HG03045 (cell line): Measurements from ENCODE around the gene RPTOR.

Experiments used
- ATAC-seq: cut with Tn5 transposase; IDR thresholded peaks from one replicate; pipeline ENCODE4 v1.9.1; 2021; ENCODE audit warnings: mild to moderate bottlenecking, moderate library complexity; ENCODE audit not compliant: unreplicated experiment

Gene RPTOR

GRCh38 chr17:80712606-80713005 lies 168.0 kb downstream of the RPTOR start:
- ATAC-seq, result no peak

- no peak for ATAC-seq
Observed at GRCh38 chr17:80716986-80717719, 172.5 kb downstream of the RPTOR start.

- ATAC-seq, result no peak
Observed at GRCh38 chr17:80717720-80718083, 173.1 kb downstream of the RPTOR start.

- no peak for ATAC-seq
Observed at GRCh38 chr17:80718428-80718827, 173.8 kb downstream of the RPTOR start.

GRCh38 chr17:80719449-80719848 lies 174.8 kb downstream of the RPTOR start:
- ATAC-seq, result no peak

GRCh38 chr17:80720610-80721577 lies 176.3 kb downstream of the RPTOR start:
- no peak for ATAC-seq

GRCh38 chr17:80722661-80723060 lies 178.0 kb downstream of the RPTOR start:
- no peak for ATAC-seq

GRCh38 chr17:80724775-80725266 lies 180.2 kb downstream of the RPTOR start:
- ATAC-seq, result no peak

GRCh38 chr17:80725517-80725916 lies 180.9 kb downstream of the RPTOR start:
- ATAC-seq, result no peak

- no peak for ATAC-seq
Observed at GRCh38 chr17:80726558-80727408, 182.1 kb downstream of the RPTOR start.

- ATAC-seq, result no peak
Observed at GRCh38 chr17:80727409-80727755, 182.7 kb downstream of the RPTOR start.

- no peak for ATAC-seq
Observed at GRCh38 chr17:80729016-80729415, 184.4 kb downstream of the RPTOR start.

- no peak for ATAC-seq
Observed at GRCh38 chr17:80729761-80730160, 185.1 kb downstream of the RPTOR start.

GRCh38 chr17:80730739-80731138 lies 186.1 kb downstream of the RPTOR start:
- no peak for ATAC-seq

GRCh38 chr17:80731323-80731722 lies 186.7 kb downstream of the RPTOR start:
- ATAC-seq, result no peak

GRCh38 chr17:80732268-80732667 lies 187.6 kb downstream of the RPTOR start:
- ATAC-seq, result no peak

GRCh38 chr17:80737106-80738019 lies 192.7 kb downstream of the RPTOR start:
- ATAC-seq, result no peak

- no peak for ATAC-seq
Observed at GRCh38 chr17:80738020-80738808, 193.6 kb downstream of the RPTOR start.
